Common myeloid progenitor, CD34-positive (primary cell): ENCODE results near the gene ITGB3BP.

Experiments
- CTCF ChIA-PET: fragments of 350-600 bp; sonication (Branson Sonifier 250); formaldehyde crosslinking; loops from one replicate; lab custom pipeline; 2021; ENCODE audit warnings: antibody characterized with exemption; lab: Charles Lee
- POLR2A ChIA-PET: fragments of 350-600 bp; sonication (Branson Sonifier 250); formaldehyde crosslinking; loops from one replicate; lab custom pipeline; 2021; ENCODE audit warnings: antibody characterized with exemption; lab: Charles Lee
- DNase-seq, 3 donors: peaks; one replicate each; pipeline versions ENCODE4 v3.0.0 to v3.0.0-alpha.2; 2013
- H3K27ac ChIP-seq, 2 experiments: 1 replicate in 1 of 2; 2 replicates in 1 of 2; pipeline ENCODE4 v1.7.0; 2013; ENCODE audit warnings: inconsistent platforms in 2 of 2, low read length in 2 of 2, mild to moderate bottlenecking in 2 of 2, low read depth in 1 of 2, moderate library complexity in 1 of 2; ENCODE audit not compliant: severe bottlenecking in 2 of 2, insufficient read depth in 1 of 2, poor library complexity in 1 of 2
- H3K27me3 ChIP-seq, 5 experiments: replicated peaks in 2 of 5; 1 replicate in 3 of 5; 2 replicates in 2 of 5; pipeline versions ENCODE4 v1.6.1 to v1.7.0; 2013; ENCODE audit warnings: low read length in 4 of 5, mild to moderate bottlenecking in 2 of 5, moderate library complexity in 2 of 5, inconsistent platforms in 1 of 5; ENCODE audit not compliant: insufficient read depth in 5 of 5, control insufficient read depth in 4 of 5
- H3K36me3 ChIP-seq, 4 experiments: 1 replicate in 2 of 4; 2 replicates in 2 of 4; pipeline versions ENCODE4 v1.6.1 to v1.7.0; 2013; ENCODE audit warnings: low read length in 3 of 4, control low read depth in 1 of 4, mild to moderate bottlenecking in 1 of 4; ENCODE audit not compliant: control insufficient read depth in 4 of 4, insufficient read depth in 4 of 4
- H3K4me1 ChIP-seq, 4 experiments: 1 replicate in 3 of 4; 2 replicates in 1 of 4; pipeline versions ENCODE4 v1.6.1 to v1.7.1; 2013; ENCODE audit warnings: low read length in 3 of 4, mild to moderate bottlenecking in 3 of 4, control low read depth in 1 of 4, inconsistent platforms in 1 of 4, moderate library complexity in 1 of 4; ENCODE audit not compliant: control insufficient read depth in 4 of 4, insufficient read depth in 4 of 4; ENCODE audit errors: control extremely low read depth in 1 of 4
- H3K4me3 ChIP-seq, 7 experiments: 1 replicate in 4 of 7; 2 replicates in 3 of 7; pipeline versions ENCODE4 v1.5.1 to v1.7.0; 2013; ENCODE audit warnings: mild to moderate bottlenecking in 7 of 7, low read length in 6 of 7, moderate library complexity in 6 of 7, inconsistent platforms in 2 of 7, low read depth in 2 of 7, control low read depth in 1 of 7; ENCODE audit not compliant: insufficient read depth in 4 of 7, control insufficient read depth in 1 of 7; ENCODE audit errors: extremely low read depth in 1 of 7
- H3K9me3 ChIP-seq, 5 experiments: 1 replicate in 4 of 5; 2 replicates in 1 of 5; pipeline versions ENCODE4 v1.6.1 to v1.7.1; 2013; ENCODE audit warnings: low read length in 4 of 5, mild to moderate bottlenecking in 2 of 5, inconsistent platforms in 1 of 5, low read depth in 1 of 5, moderate library complexity in 1 of 5; ENCODE audit not compliant: control insufficient read depth in 4 of 5, insufficient read depth in 2 of 5; ENCODE audit errors: control extremely low read depth in 1 of 5
- WGBS: methylation state at CpG from one replicate; pipeline ENCODE4 v1.1.5; 2013; ENCODE audit not compliant: insufficient coverage; 5-methylcytosine and 5-hydroxymethylcytosine counted together

ITGB3BP gene

DNA sequence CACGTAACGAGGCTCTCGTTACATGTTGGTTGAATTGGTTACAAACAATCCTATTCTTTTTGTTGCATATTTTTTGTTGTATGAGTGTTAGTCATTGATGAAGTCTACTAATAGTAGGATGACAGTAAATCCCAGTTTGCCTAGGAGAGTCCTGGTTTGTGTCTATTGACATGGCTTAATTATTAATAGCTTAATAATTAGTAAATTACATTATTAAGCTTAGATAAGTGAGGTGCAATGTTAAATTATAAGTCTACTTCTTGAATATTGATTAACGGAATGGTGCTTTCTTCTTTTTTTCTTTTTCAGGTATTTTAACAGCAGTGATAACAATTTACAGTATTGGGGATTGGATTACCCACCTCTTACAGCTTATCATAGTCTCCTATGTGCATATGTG, 121.1 kb downstream of the ITGB3BP start:
- Histone ChIP-seq H3K9me3 (peaks cover 0 to 2% (median 0%) of the 10 kb centered on the region in 5 experiments), H3K4me1 (no peaks in the 10 kb centered on the region), H3K36me3 (peaks cover 4 to 13% (median 11%) of the 10 kb centered on the region in 4 experiments), H3K4me3 (no peak overlapping the region), H3K27me3 (no peaks in the 10 kb centered on the region), H3K27ac (no peak overlapping the region)
- POLR2A ChIA-PET = no interaction called here
- CTCF ChIA-PET = interaction anchor here (1.0 kb wide), 1 partner anchor 74 kb away, joined by 3 read pairs; no protein-coding TSS in a partner anchor
- no CpG with 5 or more reads among the region's 4 CpGs for WGBS
- no peak for DNase-seq
